B cell (primary cell): Measurements from ENCODE around the gene GIPC1.

ENCODE experiments used
- EZH2 ChIP-seq: IDR thresholded peaks from 2 replicates; pipeline ENCODE4 v1.6.1; 2012; ENCODE audit warnings: borderline replicate concordance, low read depth, mild to moderate bottlenecking, moderate library complexity, low read length; ENCODE audit not compliant: insufficient read depth, poor library complexity, severe bottlenecking
- TF ChIP-seq, protein P1 (sequence below): fragments of 200-600 bp; IDR thresholded peaks from one replicate; pipeline ENCODE4 v1.8.0; 2022; ENCODE audit warnings: antibody characterized with exemption, mild to moderate bottlenecking

DNA sequence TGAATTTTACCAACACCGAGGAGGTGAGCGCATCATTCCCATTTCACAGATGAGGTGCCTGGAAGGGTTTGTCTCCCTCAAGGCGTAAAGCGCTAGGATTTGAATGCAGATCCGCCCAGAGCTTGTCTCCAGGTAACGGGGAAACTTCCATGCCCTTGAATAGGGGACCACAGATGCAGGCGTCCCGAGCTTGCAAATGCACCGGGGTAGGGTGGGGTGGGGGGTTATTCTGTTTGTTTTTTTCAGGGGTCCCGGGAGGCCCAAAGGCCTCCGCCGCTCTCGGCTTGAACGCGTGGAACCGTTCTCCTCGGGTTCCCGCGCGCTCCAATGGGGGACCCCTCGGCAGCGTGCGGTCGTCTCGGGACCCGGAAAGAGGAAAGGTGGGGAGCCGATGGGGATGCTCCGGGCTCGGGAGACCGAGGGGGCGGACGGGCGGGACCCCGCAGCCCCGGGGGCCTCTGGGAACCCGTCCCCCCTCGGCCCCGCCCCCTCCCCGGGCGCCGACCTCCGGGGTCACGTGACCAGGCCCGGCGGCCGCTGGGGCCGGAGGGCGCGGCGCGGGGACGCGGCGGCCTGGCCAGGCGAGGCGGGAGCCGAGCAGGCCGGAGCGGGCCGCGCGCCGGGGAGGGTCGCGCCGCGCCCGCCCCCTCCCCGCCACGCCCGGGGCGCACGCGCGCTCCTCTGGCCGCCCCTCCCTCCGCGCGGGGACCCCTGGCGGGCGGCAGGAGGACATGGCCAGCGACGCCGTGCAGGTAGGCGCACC is 63.0 kb downstream of the GIPC1 start, which contains the start of gene PKN1:
- TF ChIP-seq, protein P1, sequence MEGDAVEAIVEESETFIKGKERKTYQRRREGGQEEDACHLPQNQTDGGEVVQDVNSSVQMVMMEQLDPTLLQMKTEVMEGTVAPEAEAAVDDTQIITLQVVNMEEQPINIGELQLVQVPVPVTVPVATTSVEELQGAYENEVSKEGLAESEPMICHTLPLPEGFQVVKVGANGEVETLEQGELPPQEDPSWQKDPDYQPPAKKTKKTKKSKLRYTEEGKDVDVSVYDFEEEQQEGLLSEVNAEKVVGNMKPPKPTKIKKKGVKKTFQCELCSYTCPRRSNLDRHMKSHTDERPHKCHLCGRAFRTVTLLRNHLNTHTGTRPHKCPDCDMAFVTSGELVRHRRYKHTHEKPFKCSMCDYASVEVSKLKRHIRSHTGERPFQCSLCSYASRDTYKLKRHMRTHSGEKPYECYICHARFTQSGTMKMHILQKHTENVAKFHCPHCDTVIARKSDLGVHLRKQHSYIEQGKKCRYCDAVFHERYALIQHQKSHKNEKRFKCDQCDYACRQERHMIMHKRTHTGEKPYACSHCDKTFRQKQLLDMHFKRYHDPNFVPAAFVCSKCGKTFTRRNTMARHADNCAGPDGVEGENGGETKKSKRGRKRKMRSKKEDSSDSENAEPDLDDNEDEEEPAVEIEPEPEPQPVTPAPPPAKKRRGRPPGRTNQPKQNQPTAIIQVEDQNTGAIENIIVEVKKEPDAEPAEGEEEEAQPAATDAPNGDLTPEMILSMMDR, result no peak
- no peak for TF ChIP-seq EZH2
